HEK293 (cell line): ENCODE results near the gene SLC35C1.

ENCODE experiments used
- HOXD13 ChIP-seq: sonication (generic); formaldehyde crosslinking; IDR thresholded peaks from 2 replicates; pipeline ENCODE4 v1.8.0; 2022; ENCODE audit warnings: missing genetic modification reagents, borderline replicate concordance
- KLF1 ChIP-seq: fragments of 450-650 bp; formaldehyde crosslinking; IDR thresholded peaks from 2 replicates; pipeline ENCODE4 v1.5.1; 2016; ENCODE audit warnings: missing biosample characterization, missing genetic modification characterization
- KLF17 ChIP-seq: fragments of 450-650 bp; formaldehyde crosslinking; IDR thresholded peaks from 2 replicates; pipeline ENCODE4 v1.5.1; 2016; ENCODE audit warnings: missing biosample characterization, missing genetic modification characterization
- KLF8 ChIP-seq: fragments of 450-650 bp; formaldehyde crosslinking; IDR thresholded peaks from 2 replicates; pipeline ENCODE4 v1.5.1; 2016; ENCODE audit warnings: missing biosample characterization, missing genetic modification characterization
- PRDM2 ChIP-seq: fragments of 450-650 bp; formaldehyde crosslinking; IDR thresholded peaks from 2 replicates; pipeline ENCODE4 v1.5.1; 2016; ENCODE audit warnings: missing biosample characterization, missing genetic modification characterization, borderline replicate concordance
- REST ChIP-seq: fragments of 450-650 bp; formaldehyde crosslinking; IDR thresholded peaks from 2 replicates; pipeline ENCODE4 v1.5.1; 2016; ENCODE audit warnings: missing biosample characterization, missing genetic modification characterization
- SCRT2 ChIP-seq: fragments of 450-650 bp; formaldehyde crosslinking; IDR thresholded peaks from 2 replicates; pipeline ENCODE4 v1.5.1; 2016; ENCODE audit warnings: missing biosample characterization, missing genetic modification characterization
- YY2 ChIP-seq: fragments of 450-650 bp; formaldehyde crosslinking; IDR thresholded peaks from 2 replicates; pipeline ENCODE4 v1.5.1; 2016; ENCODE audit warnings: missing biosample characterization, missing genetic modification characterization
- ZBTB1 ChIP-seq: fragments of 450-650 bp; formaldehyde crosslinking; IDR thresholded peaks from 2 replicates; pipeline ENCODE4 v1.5.1; 2016; ENCODE audit warnings: missing biosample characterization, missing genetic modification characterization
- ZBTB21 ChIP-seq: fragments of 450-650 bp; formaldehyde crosslinking; IDR thresholded peaks from 2 replicates; pipeline ENCODE4 v1.5.1; 2017; ENCODE audit warnings: missing biosample characterization, missing genetic modification characterization
- ZBTB44 ChIP-seq: fragments of 450-650 bp; IDR thresholded peaks from 2 replicates; pipeline ENCODE4 v1.5.1; 2018; ENCODE audit warnings: missing biosample characterization, mild to moderate bottlenecking, missing genetic modification characterization
- ZNF10 ChIP-seq: fragments of 450-650 bp; formaldehyde crosslinking; IDR thresholded peaks from 2 replicates; pipeline ENCODE4 v1.5.1; 2017; ENCODE audit warnings: missing biosample characterization, missing genetic modification characterization
- ZNF146 ChIP-seq: fragments of 450-650 bp; formaldehyde crosslinking; IDR thresholded peaks from 2 replicates; pipeline ENCODE4 v1.5.1; 2016; ENCODE audit warnings: missing biosample characterization, missing genetic modification characterization
- ZNF24 ChIP-seq: fragments of 450-650 bp; formaldehyde crosslinking; IDR thresholded peaks from 2 replicates; pipeline ENCODE4 v1.5.1; 2016; ENCODE audit warnings: missing biosample characterization, missing genetic modification characterization
- ZNF248 ChIP-seq: fragments of 450-650 bp; formaldehyde crosslinking; IDR thresholded peaks from 2 replicates; pipeline ENCODE4 v1.5.1; 2017; ENCODE audit warnings: missing biosample characterization, missing genetic modification characterization
- ZNF335 ChIP-seq: fragments of 450-650 bp; formaldehyde crosslinking; conservative IDR thresholded peaks from 2 replicates; pipeline ENCODE4 v1.5.1; 2016; ENCODE audit warnings: missing biosample characterization, missing genetic modification characterization
- ZNF354C ChIP-seq: fragments of 450-650 bp; formaldehyde crosslinking; IDR thresholded peaks from 2 replicates; pipeline ENCODE4 v1.5.1; 2016; ENCODE audit warnings: missing biosample characterization, missing genetic modification characterization, low read depth, borderline replicate concordance
- ZNF426 ChIP-seq: fragments of 450-650 bp; formaldehyde crosslinking; IDR thresholded peaks from 2 replicates; pipeline ENCODE4 v1.5.1; 2017; ENCODE audit warnings: missing biosample characterization, missing genetic modification characterization, mild to moderate bottlenecking, inconsistent platforms, moderate library complexity
- ZNF548 ChIP-seq: fragments of 450-650 bp; formaldehyde crosslinking; IDR thresholded peaks from 2 replicates; pipeline ENCODE4 v1.5.1; 2016; ENCODE audit warnings: missing biosample characterization, missing genetic modification characterization
- ZNF623 ChIP-seq: fragments of 450-650 bp; formaldehyde crosslinking; IDR thresholded peaks from 2 replicates; pipeline ENCODE4 v1.5.1; 2016; ENCODE audit warnings: missing biosample characterization, missing genetic modification characterization
- ZNF639 ChIP-seq: fragments of 450-650 bp; formaldehyde crosslinking; IDR thresholded peaks from 2 replicates; pipeline ENCODE4 v1.5.1; 2016; ENCODE audit warnings: missing biosample characterization, missing genetic modification characterization
- ZNF645 ChIP-seq: fragments of 450-650 bp; formaldehyde crosslinking; IDR thresholded peaks from 2 replicates; pipeline ENCODE4; 2016; ENCODE audit warnings: missing biosample characterization, missing genetic modification characterization
- ZNF660 ChIP-seq: fragments of 450-650 bp; IDR thresholded peaks from 2 replicates; pipeline ENCODE4 v1.5.1; 2018; ENCODE audit warnings: missing biosample characterization, mild to moderate bottlenecking, missing genetic modification characterization
- ZNF792 ChIP-seq: fragments of 450-650 bp; formaldehyde crosslinking; IDR thresholded peaks from 2 replicates; pipeline ENCODE4 v1.5.1; 2016; ENCODE audit warnings: missing biosample characterization, missing genetic modification characterization

The SLC35C1 gene

GRCh38 chr11:45846974-45847910 lies 42.3 kb downstream of the SLC35C1 start, which contains the start of gene CRY2 (continued):
- TF ChIP-seq ZNF10 (tag by site-specific recombination) (no peak), SCRT2 (tag by site-specific recombination) (no peak; the same call in 1 of the 2 replicates), ZNF426 (no peak), KLF17 (tag by site-specific recombination) (peak; percentile 51; the same call in 1 of the 2 replicates), ZNF335 (tag by site-specific recombination) (peak; percentile 95), ZNF623 (no peak), ZNF645 (no peak), KLF1 (tag by site-specific recombination) (peak; percentile 91), HOXD13 (CRISPR knock-in tag) (peak; percentile 58; the same call in 1 of the 2 replicates), ZNF24 (no peak), ZBTB21 (0 out of 2 replicates have a peak, but pooled peaks have one; percentile 36), ZNF354C (tag by site-specific recombination) (no peak), REST (tag by site-specific recombination) (peak; percentile 51; the same call in 1 of the 2 replicates), ZNF792 (no peak), KLF8 (tag by site-specific recombination) (peak; percentile 96), ZNF639 (tag by site-specific recombination) (no peak), PRDM2 (tag by site-specific recombination) (no peak), ZNF248 (tag by site-specific recombination) (no peak), ZNF548 (tag by site-specific recombination) (no peak), ZBTB1 (tag by site-specific recombination) (no peak), ZNF146 (no peak), YY2 (tag by site-specific recombination) (peak; percentile 89), ZNF660 (tag by site-specific recombination) (no peak), ZBTB44 (tag by site-specific recombination) (no peak)
